ENCODE measurements around the gene ZNF598.

DNA sequence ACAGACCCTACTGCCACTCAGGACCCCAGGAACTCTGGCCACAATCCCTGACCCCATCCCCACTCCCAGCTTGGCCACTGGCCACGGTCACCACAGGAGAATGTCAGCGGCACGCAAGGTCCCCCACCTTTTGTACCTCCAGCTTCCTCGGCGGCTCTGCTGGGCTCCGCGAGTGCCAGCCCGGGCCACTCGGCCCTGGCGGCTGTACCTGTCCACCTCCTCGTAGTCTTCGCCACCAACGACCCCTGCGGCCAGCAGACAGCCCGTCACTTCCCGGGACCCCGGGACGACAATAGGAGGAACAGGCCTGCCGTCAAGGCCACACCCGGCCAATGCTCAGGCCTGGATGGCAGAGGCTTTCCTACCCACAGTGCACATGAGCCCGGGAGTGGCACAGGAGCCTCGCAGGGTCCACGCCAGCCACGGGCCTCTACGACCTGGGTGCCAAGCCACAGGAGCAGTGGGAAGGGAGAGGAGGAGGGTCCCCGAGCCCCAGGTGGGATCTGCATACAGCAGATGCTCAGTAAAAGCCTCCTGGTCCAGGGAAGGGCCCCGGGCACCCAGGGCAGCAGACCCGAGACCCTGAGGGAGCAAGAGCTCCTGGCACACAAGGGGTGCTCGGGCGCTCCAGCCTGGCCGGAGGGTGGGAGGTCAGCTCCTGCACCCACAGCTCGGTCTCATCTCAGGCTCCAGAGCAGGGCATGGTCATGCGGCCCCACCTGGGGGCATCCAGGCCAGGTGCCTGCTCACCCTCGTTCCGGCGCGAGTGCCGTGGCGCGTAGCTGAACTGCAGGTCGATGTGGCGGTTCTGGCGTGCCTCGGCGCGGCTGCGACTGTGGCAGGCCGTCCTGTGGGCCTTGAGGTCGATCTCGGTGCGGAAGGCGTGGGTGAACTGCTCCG is 7.9 kb downstream of the ZNF598 start:
- TF ChIP-seq, protein P1, sequence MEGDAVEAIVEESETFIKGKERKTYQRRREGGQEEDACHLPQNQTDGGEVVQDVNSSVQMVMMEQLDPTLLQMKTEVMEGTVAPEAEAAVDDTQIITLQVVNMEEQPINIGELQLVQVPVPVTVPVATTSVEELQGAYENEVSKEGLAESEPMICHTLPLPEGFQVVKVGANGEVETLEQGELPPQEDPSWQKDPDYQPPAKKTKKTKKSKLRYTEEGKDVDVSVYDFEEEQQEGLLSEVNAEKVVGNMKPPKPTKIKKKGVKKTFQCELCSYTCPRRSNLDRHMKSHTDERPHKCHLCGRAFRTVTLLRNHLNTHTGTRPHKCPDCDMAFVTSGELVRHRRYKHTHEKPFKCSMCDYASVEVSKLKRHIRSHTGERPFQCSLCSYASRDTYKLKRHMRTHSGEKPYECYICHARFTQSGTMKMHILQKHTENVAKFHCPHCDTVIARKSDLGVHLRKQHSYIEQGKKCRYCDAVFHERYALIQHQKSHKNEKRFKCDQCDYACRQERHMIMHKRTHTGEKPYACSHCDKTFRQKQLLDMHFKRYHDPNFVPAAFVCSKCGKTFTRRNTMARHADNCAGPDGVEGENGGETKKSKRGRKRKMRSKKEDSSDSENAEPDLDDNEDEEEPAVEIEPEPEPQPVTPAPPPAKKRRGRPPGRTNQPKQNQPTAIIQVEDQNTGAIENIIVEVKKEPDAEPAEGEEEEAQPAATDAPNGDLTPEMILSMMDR (IDR thresholded peaks at IDR 0.05): no peak
- TF ChIP-seq POLR2A (IDR thresholded peaks at IDR 0.05): no peak
- no peak for TF ChIP-seq POLR2AphosphoS5 (IDR thresholded peaks at IDR 0.05)
